ENCODE measurements around the gene FGFR3. TPM values are rescaled to one million over a fixed set of nuclear protein-coding genes. Genes with fewer than 3 reads are reported as not detected.

FGFR3 gene
- total RNA-seq, 1 experiment from 2014 or later, result 8.9 TPM

DNA sequence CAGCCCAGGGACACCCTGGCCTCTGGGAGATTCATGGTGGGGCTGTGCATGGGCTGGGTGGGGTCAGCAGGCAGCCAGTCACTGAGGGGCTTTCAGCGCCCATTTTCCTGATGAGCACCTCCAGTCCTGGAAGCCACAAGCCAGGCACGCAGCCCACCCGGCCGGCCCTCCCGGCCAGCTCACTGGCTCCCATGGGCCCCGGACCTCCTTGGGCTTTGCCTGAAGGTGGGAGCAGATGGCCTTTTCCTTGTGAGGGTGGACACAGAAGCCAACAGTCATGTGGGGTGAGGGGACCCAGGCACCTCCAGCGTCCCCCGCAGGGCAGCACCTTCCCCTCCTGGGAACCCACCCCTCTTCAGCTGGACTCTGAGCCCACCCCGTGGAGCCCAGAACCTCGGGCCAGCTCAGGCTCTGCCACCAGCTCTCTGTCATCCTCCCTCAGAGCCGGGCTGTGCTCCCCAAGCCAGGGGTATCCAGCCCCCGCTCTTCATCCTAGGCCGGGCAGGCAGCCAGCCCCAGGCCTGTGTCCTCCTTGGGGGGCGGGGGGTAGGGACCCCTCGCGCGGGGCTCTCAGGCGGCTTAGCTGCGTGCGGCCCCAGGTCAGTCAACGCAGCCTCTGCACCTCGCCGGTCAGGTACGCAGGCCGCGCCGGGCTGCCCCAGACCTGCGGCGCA, 798 bp upstream of the FGFR3 start:
- Histone ChIP-seq H3K9me3 (no peaks in the 10 kb centered on the region), H3K36me3 (no peaks in the 10 kb centered on the region), H3K4me3 (no peak overlapping the region), H3K27me3 (peaks cover 12% of the 10 kb centered on the region; the same call in 1 of the 2 replicates)
- no peak for DNase-seq

DNA sequence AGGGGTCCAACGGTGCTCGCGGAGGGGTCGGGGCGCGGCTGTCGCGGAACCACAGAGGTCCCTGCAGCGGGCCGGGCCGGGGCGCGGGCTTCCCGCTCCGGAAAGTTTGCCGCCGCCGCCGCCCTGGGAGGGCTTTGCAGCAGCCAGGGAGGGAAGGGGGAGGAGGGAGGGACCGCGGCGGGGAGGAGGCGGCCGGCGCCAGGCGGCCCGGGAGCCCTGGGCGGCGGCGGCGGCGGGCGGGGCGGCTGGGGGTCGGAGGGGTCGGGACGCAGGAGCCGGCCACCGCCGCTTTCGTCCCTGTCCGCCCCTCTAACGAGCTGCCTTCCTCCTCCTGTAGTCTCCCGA, 375 bp downstream of the FGFR3 start:
- no peak overlapping the region; the same call in 1 of the 2 replicates for H3K4me3 ChIP-seq
- H3K36me3 ChIP-seq, result no peaks in the 10 kb centered on the region
- no peak for DNase-seq
- H3K9me3 ChIP-seq, result no peaks in the 10 kb centered on the region
- H3K27me3 ChIP-seq, result peaks cover 12% of the 10 kb centered on the region; the same call in 1 of the 2 replicates

DNA sequence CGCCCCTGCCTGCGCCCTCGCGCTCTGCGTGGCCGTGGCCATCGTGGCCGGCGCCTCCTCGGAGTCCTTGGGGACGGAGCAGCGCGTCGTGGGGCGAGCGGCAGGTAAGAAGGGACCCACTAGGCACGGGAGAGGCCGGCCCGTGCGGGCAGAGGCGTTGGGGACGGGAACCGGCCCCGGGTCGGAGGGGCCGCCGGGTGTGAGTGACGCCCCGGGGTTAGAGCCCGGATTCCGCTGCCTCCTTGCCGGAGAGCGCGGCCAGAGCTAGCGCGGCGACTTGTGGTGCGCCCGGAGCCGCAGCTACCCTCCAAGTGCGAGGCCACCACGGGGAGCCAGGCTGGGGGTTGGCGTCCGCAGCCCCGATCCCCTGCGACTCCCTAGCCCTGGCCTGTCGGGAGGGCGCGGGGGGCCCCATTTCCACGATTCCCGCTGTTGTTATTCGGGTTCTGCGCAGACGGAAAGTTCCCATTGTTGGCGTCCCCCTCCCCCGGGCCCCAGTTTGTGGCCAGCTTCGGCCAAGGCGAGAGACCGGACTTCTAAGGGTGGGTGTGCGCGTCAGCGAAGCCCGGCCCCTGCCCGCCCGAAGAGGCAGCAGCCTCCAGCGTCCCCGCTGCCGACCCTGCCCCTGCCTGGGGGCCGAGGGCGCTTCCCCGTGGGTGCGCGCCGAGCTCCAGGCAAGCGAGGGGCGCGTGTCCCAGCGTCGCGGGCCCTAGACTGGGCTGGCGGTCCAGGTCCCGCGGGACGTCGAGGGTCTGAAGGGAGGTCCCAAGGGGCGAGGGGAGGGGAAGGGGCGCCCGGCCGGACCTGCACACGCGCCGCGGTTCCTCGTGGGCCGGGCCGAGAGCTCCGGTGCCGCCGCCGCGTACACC, 1.1 kb downstream of the FGFR3 start:
- Histone ChIP-seq H3K36me3 (no peaks in the 10 kb centered on the region), H3K9me3 (no peaks in the 10 kb centered on the region), H3K27me3 (peaks cover 12% of the 10 kb centered on the region; the same call in 1 of the 2 replicates), H3K4me3 (no peak overlapping the region)
- DNase-seq, result no peak

DNA sequence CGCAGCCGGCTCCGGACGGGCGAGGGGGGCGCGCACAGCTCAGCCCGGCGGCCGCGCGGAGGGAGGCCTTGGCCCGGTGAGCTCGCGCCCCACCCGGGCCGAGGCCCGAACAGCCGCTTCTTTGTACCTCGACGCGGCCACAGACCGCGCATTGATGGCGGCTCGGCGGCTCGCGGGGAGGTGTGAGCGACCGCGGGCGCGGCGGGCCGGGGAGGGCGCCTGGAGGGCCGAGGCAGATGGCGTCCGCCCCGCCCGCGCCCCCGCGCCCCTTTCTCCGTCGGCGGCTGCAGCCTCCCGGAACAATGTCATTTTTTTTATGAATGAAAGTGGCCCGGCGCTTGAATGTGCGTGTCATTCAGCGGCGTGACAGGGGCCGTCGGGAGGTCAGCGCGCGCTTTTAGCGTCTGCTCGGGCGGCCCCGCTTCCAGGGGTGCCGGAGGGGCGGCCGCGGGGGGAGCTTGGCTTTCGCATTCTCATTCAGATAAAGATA, 1.8 kb downstream of the FGFR3 start:
- H3K36me3 ChIP-seq, result no peaks in the 10 kb centered on the region
- no peaks in the 10 kb centered on the region for H3K9me3 ChIP-seq
- H3K4me3 ChIP-seq, result no peak overlapping the region
- peaks cover 12% of the 10 kb centered on the region; the same call in 1 of the 2 replicates for H3K27me3 ChIP-seq
- no peak for DNase-seq

- no peak for DNase-seq
- Histone ChIP-seq H3K4me3 (no peak overlapping the region), H3K9me3 (no peaks in the 10 kb centered on the region), H3K27me3 (peaks cover 12% of the 10 kb centered on the region; the same call in 1 of the 2 replicates), H3K36me3 (no peaks in the 10 kb centered on the region)
Observed at GRCh38 chr4:1795299-1796195, 2.5 kb downstream of the FGFR3 start.

DNA sequence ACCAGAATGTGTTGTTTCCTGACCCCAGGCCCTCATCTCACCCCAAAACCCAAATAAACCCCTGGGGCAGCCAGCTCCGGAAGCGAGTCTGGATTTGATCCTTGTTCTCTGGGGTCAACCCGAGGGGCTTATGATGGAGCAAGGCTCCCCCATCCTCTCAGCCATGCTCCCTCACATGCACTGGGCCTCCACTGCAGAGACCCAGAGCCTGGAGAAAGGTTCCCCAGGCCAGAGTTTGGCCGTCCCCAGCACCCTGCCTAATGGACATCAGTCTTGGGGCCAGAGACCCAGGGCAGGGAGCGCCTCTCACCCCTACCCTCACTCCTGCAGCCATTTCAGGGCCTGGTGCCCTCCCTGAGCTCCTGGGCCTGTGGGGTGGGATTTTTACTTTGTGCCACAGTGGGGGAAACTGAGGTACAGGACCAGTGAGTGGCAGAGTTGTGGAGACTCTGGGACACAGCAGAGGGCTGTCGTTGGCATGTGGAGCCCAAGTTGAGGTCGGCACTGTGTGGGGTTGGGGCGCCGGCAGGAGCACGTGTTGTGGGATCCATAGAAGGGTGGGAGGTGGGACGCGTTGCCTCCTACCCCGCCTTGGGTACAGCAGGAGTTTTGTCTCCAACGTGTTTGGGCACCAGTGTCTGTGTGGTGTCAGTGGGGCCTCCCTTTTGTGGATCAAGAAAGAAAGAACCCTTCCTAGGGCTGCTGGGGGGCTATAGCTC, 3.6 kb downstream of the FGFR3 start:
- no peak overlapping the region for H3K4me3 ChIP-seq
- H3K9me3 ChIP-seq, result no peaks in the 10 kb centered on the region
- H3K27me3 ChIP-seq, result peaks cover 12% of the 10 kb centered on the region; the same call in 1 of the 2 replicates
- H3K36me3 ChIP-seq, result no peaks in the 10 kb centered on the region
- DNase-seq, result no peak

GRCh38 chr4:1797298-1797860, 4.3 kb downstream of the FGFR3 start:
- Histone ChIP-seq H3K27me3 (peaks cover 12% of the 10 kb centered on the region; the same call in 1 of the 2 replicates), H3K36me3 (no peaks in the 10 kb centered on the region), H3K9me3 (no peaks in the 10 kb centered on the region), H3K4me3 (no peak overlapping the region)
- no peak for DNase-seq

- peaks cover 12% of the 10 kb centered on the region; the same call in 1 of the 2 replicates for H3K27me3 ChIP-seq
- no peak overlapping the region for H3K4me3 ChIP-seq
- H3K36me3 ChIP-seq, result no peaks in the 10 kb centered on the region
- H3K9me3 ChIP-seq, result no peaks in the 10 kb centered on the region
- no peak for DNase-seq
Observed at GRCh38 chr4:1797861-1798579, 4.9 kb downstream of the FGFR3 start.

GRCh38 chr4:1798580-1799386, 5.7 kb downstream of the FGFR3 start:
- Histone ChIP-seq H3K9me3 (no peaks in the 10 kb centered on the region), H3K4me3 (no peak overlapping the region), H3K36me3 (no peaks in the 10 kb centered on the region), H3K27me3 (peaks cover 12% of the 10 kb centered on the region; the same call in 1 of the 2 replicates)
- no peak for DNase-seq

GRCh38 chr4:1799387-1800375, 6.6 kb downstream of the FGFR3 start:
- no peaks in the 10 kb centered on the region for H3K9me3 ChIP-seq
- no peaks in the 10 kb centered on the region for H3K36me3 ChIP-seq
- no peak overlapping the region for H3K4me3 ChIP-seq
- DNase-seq, result no peak
- H3K27me3 ChIP-seq, result peaks cover 5% of the 10 kb centered on the region; the same call in 1 of the 2 replicates

DNA sequence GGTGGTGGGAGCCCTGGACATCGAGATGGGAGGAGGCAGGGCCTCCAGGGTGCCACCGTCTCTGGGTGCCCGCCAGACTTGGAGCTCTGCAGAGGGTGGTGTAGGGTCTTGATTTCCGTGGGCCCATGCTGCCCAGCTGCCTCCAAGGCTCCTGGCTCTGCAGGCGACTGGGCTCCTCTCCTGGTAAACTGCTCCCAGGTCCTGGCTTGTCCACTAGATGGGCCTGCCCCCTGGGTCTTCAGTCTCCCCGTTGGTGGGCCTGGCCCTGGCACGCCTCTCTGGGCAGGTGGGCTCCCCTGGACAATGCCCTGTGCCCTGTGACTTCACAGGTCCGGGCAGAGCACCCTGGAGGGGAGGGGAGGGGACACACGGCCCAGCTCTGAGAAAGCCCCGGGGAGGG, 7.7 kb downstream of the FGFR3 start:
- Histone ChIP-seq H3K4me3 (no peak overlapping the region), H3K27me3 (peaks cover under 1% of the 10 kb centered on the region; the same call in 1 of the 2 replicates), H3K36me3 (no peaks in the 10 kb centered on the region), H3K9me3 (no peaks in the 10 kb centered on the region)
- no peak for DNase-seq

- no peak overlapping the region for H3K4me3 ChIP-seq
- no peaks in the 10 kb centered on the region for H3K27me3 ChIP-seq
- H3K9me3 ChIP-seq, result no peaks in the 10 kb centered on the region
- no peaks in the 10 kb centered on the region for H3K36me3 ChIP-seq
- DNase-seq, result no peak
Observed at GRCh38 chr4:1801286-1801958, 8.3 kb downstream of the FGFR3 start.

- Histone ChIP-seq H3K4me3 (no peak overlapping the region), H3K36me3 (no peaks in the 10 kb centered on the region), H3K9me3 (no peaks in the 10 kb centered on the region), H3K27me3 (no peaks in the 10 kb centered on the region)
- no peak for DNase-seq
Observed at GRCh38 chr4:1802151-1802715, 9.1 kb downstream of the FGFR3 start.
